ENCODE results near the gene MESP1.

- peak; percentile 77; the same call in 1 of the 2 replicates for TF ChIP-seq POLR2AphosphoS5 (IDR thresholded peaks at IDR 0.05; ENCODE audit: borderline replicate concordance, low read depth, low read length)
- no peak for TF ChIP-seq FOXP2 (optimal IDR thresholded peaks at IDR 0.05; ENCODE audit: control extremely low read depth, extremely low read length, insufficient read depth)
Observed at GRCh38 chr15:89750560-89751542, at the start of gene MESP1.
